SH-SY5Y (cell line): ENCODE results near the gene GIMAP8.

Experiments
- GATA2 ChIP-seq: IDR thresholded peaks from 2 replicates; pipeline ENCODE4 v1.6.1; 2011; ENCODE audit warnings: mild to moderate bottlenecking, low read depth, low read length
- GATA3 ChIP-seq: IDR thresholded peaks from 2 replicates; pipeline ENCODE4 v1.6.1; 2011; ENCODE audit warnings: low read depth, mild to moderate bottlenecking, low read length, moderate library complexity

DNA sequence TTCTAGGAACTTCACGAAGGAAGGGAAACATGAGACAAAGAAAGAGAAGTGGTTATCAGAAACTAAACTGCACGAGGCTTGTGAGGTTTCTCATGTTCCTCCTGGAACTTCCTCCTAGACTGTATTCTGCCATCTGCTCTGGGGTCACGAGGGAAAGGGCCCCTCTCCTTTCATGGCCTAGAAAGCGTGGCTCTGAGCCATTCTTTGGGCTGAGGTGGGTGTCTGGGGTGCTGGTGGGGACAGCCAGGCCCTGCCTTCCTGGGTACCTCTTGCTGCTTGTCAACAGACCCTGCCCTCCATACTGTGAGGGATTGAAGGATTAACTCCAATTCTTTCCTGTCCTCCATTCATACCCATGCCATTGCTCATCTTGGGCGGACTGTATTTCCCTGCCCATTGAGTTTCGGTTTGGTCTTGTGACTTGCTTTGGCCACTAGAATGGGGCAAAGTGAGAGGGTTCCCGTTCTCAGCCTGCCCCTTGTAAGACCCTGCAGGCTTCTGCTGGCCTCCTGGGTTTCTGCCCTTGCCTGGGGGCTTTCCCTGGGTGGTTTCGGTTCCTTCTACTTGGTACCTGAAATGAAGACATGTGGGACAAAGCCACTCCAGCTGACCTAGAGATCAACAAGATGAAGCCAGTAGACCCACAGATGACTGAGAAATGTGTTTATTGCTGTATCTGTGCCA, 14.9 kb upstream of the GIMAP8 start:
- TF ChIP-seq GATA2 (no peak), GATA3 (no peak)
